CD4-positive, alpha-beta T cell treated with Interleukin-4 for 1 hour (primary cell): ENCODE measurements around the gene LUZP2.

Experiments used
- DNase-seq, 2 donors: peaks; one replicate each; pipeline ENCODE4 v3.0.0-alpha.2; 2020 to 2022

LUZP2 gene

GRCh38 chr11:24734742-24735237 is 237.9 kb downstream of the LUZP2 start:
- DNase-seq = no peak

DNA sequence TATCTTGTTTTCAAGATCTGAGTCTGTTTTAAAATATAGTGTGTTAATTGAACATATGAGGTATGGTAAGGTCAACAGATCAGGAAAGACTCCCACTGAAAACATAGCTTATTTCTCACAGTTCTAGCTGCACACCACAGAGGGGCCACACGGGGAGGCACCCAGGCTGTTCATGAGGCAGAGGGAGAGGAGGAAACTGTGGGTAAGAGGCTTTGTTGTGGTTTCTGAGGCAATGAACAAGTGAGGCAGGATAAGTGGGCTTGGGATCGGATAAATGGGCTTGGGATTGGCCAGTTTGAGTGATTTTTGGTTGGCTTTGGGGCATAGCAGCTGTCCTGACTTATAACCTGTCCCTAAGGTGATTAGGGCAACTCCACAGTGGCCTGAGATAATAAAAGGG is 242.1 kb downstream of the LUZP2 start:
- no peak for DNase-seq

- no peak for DNase-seq
Measured at GRCh38 chr11:24739637-24740036, 242.8 kb downstream of the LUZP2 start.

GRCh38 chr11:24747275-24748251 is 250.7 kb downstream of the LUZP2 start:
- no peak for DNase-seq

DNA sequence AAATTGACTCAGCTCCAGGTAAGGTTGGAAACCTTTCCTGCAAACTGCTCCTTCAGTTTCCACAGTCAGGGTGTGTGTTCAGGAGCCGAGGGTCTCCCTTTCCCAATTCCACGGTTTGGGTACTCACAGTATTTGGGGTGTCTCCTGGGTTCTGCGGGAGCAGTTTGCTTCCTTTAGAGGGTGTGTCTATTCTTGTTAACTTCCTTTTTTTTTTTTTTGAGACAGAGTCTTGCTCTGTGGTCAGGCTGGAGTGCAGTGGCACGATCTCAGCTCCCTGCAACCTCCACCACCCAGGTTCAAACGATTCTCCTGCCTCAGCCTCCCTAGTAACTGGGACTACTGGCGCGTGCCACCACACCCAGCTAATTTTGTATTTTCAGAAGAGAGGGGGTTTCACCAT is 251.4 kb downstream of the LUZP2 start:
- DNase-seq = no peak

DNA sequence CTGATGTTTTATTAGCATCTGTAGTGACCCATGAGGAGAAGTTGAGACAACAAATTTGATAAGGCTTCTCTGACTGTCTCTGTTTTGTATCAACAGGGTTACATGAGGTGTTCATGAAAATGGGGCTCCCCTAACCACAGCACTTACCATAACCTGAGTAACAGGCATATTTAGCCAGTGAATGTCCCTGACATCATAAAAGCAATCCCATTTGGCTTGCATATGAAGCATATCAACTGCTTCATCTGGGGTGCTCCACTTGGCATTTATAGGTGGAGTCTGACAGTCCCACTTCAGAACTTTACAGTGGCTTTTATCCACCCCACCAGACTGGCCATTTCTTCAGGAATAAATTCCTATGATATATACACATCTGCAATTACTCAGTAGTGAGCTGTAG is 257.6 kb downstream of the LUZP2 start:
- no peak for DNase-seq

- no peak for DNase-seq
Measured at GRCh38 chr11:24755260-24755839, 258.5 kb downstream of the LUZP2 start.

- DNase-seq = no peak
Measured at GRCh38 chr11:24759742-24760141, 262.9 kb downstream of the LUZP2 start.

- DNase-seq = no peak
Measured at GRCh38 chr11:24760681-24761080, 263.8 kb downstream of the LUZP2 start.

- no peak for DNase-seq
Measured at GRCh38 chr11:24762076-24762475, 265.2 kb downstream of the LUZP2 start.

GRCh38 chr11:24767411-24767810 is 270.6 kb downstream of the LUZP2 start:
- DNase-seq = no peak

- DNase-seq = no peak
Measured at GRCh38 chr11:24773322-24773721, 276.5 kb downstream of the LUZP2 start.

GRCh38 chr11:24779791-24780190 is 282.9 kb downstream of the LUZP2 start:
- DNase-seq = no peak

GRCh38 chr11:24781288-24781687 is 284.4 kb downstream of the LUZP2 start:
- no peak for DNase-seq

DNA sequence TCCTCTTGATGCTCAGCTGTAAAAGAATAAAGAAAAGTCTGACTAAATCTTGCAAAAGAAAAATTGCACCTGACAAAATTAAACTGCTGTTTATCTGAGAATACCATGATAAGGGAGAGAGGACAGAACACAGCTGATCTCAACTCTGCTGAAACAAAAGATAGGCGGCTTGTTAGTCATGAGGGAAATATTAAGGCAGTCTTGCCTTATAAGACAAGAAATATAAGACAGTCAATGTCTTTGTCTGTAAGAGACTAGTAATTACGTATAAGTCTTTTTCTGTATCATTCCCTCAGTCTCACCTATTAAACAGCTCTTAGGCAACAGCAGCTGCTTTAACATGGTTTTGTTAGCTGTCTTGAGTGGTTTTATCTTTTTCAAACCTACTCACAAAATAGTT is 296.6 kb downstream of the LUZP2 start:
- DNase-seq = no peak

DNA sequence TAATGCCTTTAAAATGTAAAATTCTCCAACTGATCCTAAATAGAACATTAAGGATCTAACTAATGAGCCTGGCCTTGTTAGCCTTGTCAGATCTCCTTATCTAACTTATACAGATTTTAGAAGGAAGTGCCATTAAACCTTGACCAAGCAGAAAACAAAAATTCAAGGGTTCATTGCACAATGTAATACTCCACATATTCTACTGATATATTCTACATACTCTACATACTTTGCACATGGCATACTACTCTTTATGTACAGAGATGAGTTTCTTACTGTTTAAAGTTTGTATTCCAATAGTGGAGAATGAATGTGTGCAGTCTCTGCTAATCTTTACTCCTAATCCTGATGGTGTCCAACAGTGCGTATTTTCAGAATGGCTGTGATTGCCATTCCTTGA is 297.2 kb downstream of the LUZP2 start:
- DNase-seq = no peak

DNA sequence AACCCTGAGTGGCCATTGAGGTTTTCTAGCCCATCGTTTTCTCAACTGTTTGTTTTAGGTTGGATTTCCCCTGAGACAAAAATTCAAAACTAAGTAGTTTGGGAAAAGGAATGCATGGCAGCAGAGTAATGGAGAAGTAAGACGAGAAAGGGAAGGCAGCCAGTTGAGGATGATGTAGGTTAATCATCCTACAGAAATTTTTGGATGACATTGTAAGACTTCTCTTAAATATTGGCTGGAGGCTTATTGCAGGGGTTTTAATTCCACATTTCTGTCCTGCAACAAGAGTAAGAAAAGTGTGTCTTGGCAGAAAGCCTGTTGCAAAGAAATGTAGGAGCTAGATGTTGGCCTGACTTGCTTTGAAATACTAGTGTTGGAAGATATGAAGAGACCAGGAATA is 308.8 kb downstream of the LUZP2 start:
- no peak for DNase-seq

DNA sequence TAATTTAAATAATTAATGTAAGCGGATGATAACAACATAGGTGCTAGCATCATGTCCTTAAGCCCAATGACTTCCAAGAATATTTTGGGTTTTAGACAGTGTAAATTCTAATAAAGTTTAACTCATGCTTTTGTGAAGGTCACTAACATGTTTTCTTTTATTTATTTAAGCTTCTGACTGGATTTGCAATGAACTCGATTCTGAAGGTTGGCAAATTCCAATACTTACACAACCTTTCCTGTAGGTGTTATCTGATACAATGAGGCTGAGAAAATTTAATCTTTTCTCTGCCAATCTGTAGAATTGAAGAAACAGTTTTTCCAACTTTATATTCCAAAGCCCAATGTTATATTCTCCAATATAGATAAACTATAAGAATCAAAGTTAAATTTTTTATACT is 311.3 kb downstream of the LUZP2 start:
- no peak for DNase-seq

- DNase-seq = no peak
Measured at GRCh38 chr11:24819006-24819405, 322.2 kb downstream of the LUZP2 start.

GRCh38 chr11:24819863-24820434 is 323.1 kb downstream of the LUZP2 start:
- DNase-seq = no peak

- DNase-seq = no peak
Measured at GRCh38 chr11:24820541-24820940, 323.7 kb downstream of the LUZP2 start.

DNA sequence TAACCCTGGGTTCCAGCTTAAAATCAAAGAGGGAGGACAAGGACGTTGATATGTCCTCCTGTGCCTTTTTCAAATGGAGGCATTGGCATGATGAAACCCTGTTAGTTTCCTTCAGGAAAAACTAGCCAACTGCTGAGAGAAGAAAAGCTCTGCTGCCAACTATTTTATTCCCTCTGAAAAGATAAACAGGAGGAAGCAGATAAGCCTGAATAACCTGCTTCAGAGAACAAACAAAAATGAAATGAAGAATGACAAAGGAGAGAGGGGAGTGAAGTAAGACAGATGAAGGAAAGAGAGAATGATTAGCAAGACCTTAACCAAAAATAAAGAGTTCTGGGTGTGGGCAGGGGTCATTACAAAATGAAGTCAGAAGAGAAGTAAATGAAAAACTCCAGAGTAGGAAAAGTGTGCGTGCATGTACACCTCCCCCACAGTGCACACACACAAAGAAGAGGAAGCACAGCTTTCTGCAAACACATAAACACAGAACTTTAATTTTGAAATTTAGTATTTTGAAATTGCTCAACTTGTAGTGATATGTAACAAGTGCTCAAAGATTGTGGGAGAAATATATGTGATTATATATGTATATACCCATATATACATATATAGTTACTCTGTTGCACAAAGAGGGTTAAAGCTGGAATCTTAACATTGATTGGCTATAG is 332.2 kb downstream of the LUZP2 start:
- no peak for DNase-seq

- no peak for DNase-seq
Measured at GRCh38 chr11:24833573-24833972, 336.7 kb downstream of the LUZP2 start.
